ENCODE data around the gene AGO1.
"Not testable (repeated sequence)": the region's sequence is repeated elsewhere in the genome, so short reads cannot be mapped to it uniquely, and the experiment has no call there.

AGO1 gene

GRCh38 chr1:35870651-35871309 lies 12.2 kb upstream of the AGO1 start:
- DNase-seq: no peak

- DNase-seq: no peak
Observed at GRCh38 chr1:35873243-35873750, 9.7 kb upstream of the AGO1 start.

- DNase-seq: not testable (repeated sequence)
Observed at GRCh38 chr1:35874115-35874514, 8.9 kb upstream of the AGO1 start.

- no peak for DNase-seq
Observed at GRCh38 chr1:35876988-35877387, 6.0 kb upstream of the AGO1 start.

- DNase-seq: no peak
Observed at GRCh38 chr1:35881850-35882273, 1.1 kb upstream of the AGO1 start.

GRCh38 chr1:35882586-35882944 lies 444 bp upstream of the AGO1 start:
- DNase-seq: no peak

GRCh38 chr1:35883635-35884101 lies 659 bp downstream of the AGO1 start:
- DNase-seq: peak; percentile 61

- no peak for DNase-seq
Observed at GRCh38 chr1:35884934-35885333, 1.9 kb downstream of the AGO1 start.

- no peak for DNase-seq
Observed at GRCh38 chr1:35885961-35886558, 3.1 kb downstream of the AGO1 start.

- DNase-seq: no peak
Observed at GRCh38 chr1:35886577-35887431, 3.8 kb downstream of the AGO1 start.

GRCh38 chr1:35887508-35887907 lies 4.5 kb downstream of the AGO1 start:
- no peak for DNase-seq

- no peak for DNase-seq
Observed at GRCh38 chr1:35888255-35888654, 5.2 kb downstream of the AGO1 start.

- not testable (repeated sequence) for DNase-seq
Observed at GRCh38 chr1:35888981-35889380, 6.0 kb downstream of the AGO1 start.

GRCh38 chr1:35893051-35893879 lies 10.3 kb downstream of the AGO1 start:
- no peak for DNase-seq

GRCh38 chr1:35894183-35894582 lies 11.2 kb downstream of the AGO1 start:
- DNase-seq: no peak

- DNase-seq: no peak
Observed at GRCh38 chr1:35894656-35895055, 11.6 kb downstream of the AGO1 start.

- no peak for DNase-seq
Observed at GRCh38 chr1:35899941-35900340, 16.9 kb downstream of the AGO1 start.

GRCh38 chr1:35901235-35901634 lies 18.2 kb downstream of the AGO1 start:
- DNase-seq: no peak

- DNase-seq: no peak
Observed at GRCh38 chr1:35902671-35903070, 19.7 kb downstream of the AGO1 start.

GRCh38 chr1:35914717-35915116 lies 31.7 kb downstream of the AGO1 start:
- DNase-seq: no peak

- no peak for DNase-seq
Observed at GRCh38 chr1:35915693-35916092, 32.7 kb downstream of the AGO1 start.

GRCh38 chr1:35923791-35924221 lies 40.8 kb downstream of the AGO1 start:
- no peak for DNase-seq

GRCh38 chr1:35924838-35925237 lies 41.8 kb downstream of the AGO1 start:
- no peak for DNase-seq
